GM18951 (cell line): Measurements from ENCODE around the gene SLC11A1.

Experiments
- POLR2A ChIP-seq: IDR thresholded peaks from 4 replicates; pipeline ENCODE4 v1.6.1; 2011; ENCODE audit warnings: mild to moderate bottlenecking; ENCODE audit not compliant: insufficient read length, insufficient read depth; ENCODE audit errors: extremely low read depth
- in situ Hi-C: fragments of 300-500 bp; cut with MboI; formaldehyde crosslinking; loops from one replicate; pipeline ENCODE4 v1.12.0; 2022; ENCODE audit warnings: low sequenced_read_pairs, mixed read lengths, inconsistent platforms; ENCODE audit not compliant: unreplicated experiment

Gene SLC11A1

GRCh38 chr2:218432676-218433365, 50.7 kb downstream of the SLC11A1 start:
- in situ Hi-C loops = no loop called here
- TF ChIP-seq POLR2A = no peak

- in situ Hi-C loops = no loop called here
- no peak for TF ChIP-seq POLR2A
These were observed 52.4 kb downstream of the SLC11A1 start for GRCh38 chr2:218434456-218434855.

GRCh38 chr2:218435003-218435982, 53.2 kb downstream of the SLC11A1 start:
- no peak for TF ChIP-seq POLR2A
- in situ Hi-C loops = no loop called here

GRCh38 chr2:218436992-218437391, 54.9 kb downstream of the SLC11A1 start:
- in situ Hi-C loops = no loop called here
- TF ChIP-seq POLR2A = no peak

- no peak for TF ChIP-seq POLR2A
- in situ Hi-C loops = no loop called here
These were observed 55.9 kb downstream of the SLC11A1 start for GRCh38 chr2:218437969-218438368.

GRCh38 chr2:218438596-218438995, 56.5 kb downstream of the SLC11A1 start:
- in situ Hi-C loops = no loop called here
- TF ChIP-seq POLR2A = no peak

- in situ Hi-C loops = no loop called here
- TF ChIP-seq POLR2A = no peak
These were observed 62.8 kb downstream of the SLC11A1 start for GRCh38 chr2:218444692-218445357.

GRCh38 chr2:218445602-218446001, 63.5 kb downstream of the SLC11A1 start:
- in situ Hi-C loops = no loop called here
- TF ChIP-seq POLR2A = no peak
